OCI-LY1 (cell line): Measurements from ENCODE around the gene PICK1.
"Not testable (repeated sequence)": the region's sequence is repeated elsewhere in the genome, so short reads cannot be mapped to it uniquely, and the experiment has no call there.

Source experiments
- H2AFZ ChIP-seq: fragments of 200-600 bp; sonication (generic), shearing (Covaris generic); 2 replicates; pipeline ENCODE4 v1.6.0; 2014; ENCODE audit warnings: antibody characterized with exemption, mild to moderate bottlenecking, low read length
- H3F3A ChIP-seq: fragments of 200-600 bp; sonication (generic), shearing (Covaris generic); 2 replicates; pipeline ENCODE4 v1.6.0; 2014; ENCODE audit warnings: mild to moderate bottlenecking, antibody characterized with exemption, low read length, moderate library complexity; ENCODE audit not compliant: insufficient read depth
- H3K27ac ChIP-seq: fragments of 200-600 bp; sonication (generic); 2 replicates; pipeline ENCODE4 v1.5.1; 2014; ENCODE audit warnings: low read length, mixed run types, mild to moderate bottlenecking, low read depth; ENCODE audit not compliant: poor library complexity, severe bottlenecking
- H3K27me3 ChIP-seq: fragments of 200-600 bp; sonication (generic); 2 replicates; pipeline ENCODE4 v1.6.0; 2014; ENCODE audit warnings: antibody characterized with exemption, mild to moderate bottlenecking, low read length, moderate library complexity; ENCODE audit not compliant: insufficient read depth
- H3K36me3 ChIP-seq: fragments of 200-600 bp; sonication (generic); 2 replicates; pipeline ENCODE4 v1.6.1; 2014; ENCODE audit warnings: mild to moderate bottlenecking, antibody characterized with exemption, low read length, moderate library complexity, mixed read lengths; ENCODE audit not compliant: insufficient read depth
- H3K4me1 ChIP-seq: fragments of 200-600 bp; sonication (generic); 2 replicates; pipeline ENCODE4 v1.5.1; 2014; ENCODE audit warnings: mild to moderate bottlenecking, low read length, moderate library complexity; ENCODE audit not compliant: insufficient read depth, severe bottlenecking
- H3K4me2 ChIP-seq: fragments of 200-600 bp; sonication (generic), shearing (Covaris generic); 2 replicates; pipeline ENCODE4 v1.6.1; 2014; ENCODE audit warnings: low read length
- H3K4me3 ChIP-seq: fragments of 200-600 bp; sonication (generic); 2 replicates; pipeline ENCODE4 v1.5.1; 2014; ENCODE audit warnings: low read length, low read depth, mild to moderate bottlenecking, mixed read lengths; ENCODE audit not compliant: poor library complexity, severe bottlenecking
- H3K79me2 ChIP-seq: fragments of 200-600 bp; shearing (Covaris generic); 2 replicates; pipeline ENCODE4 v1.6.1; 2016; ENCODE audit warnings: mixed run types, low read length, mixed read lengths; ENCODE audit not compliant: insufficient read depth
- H3K9ac ChIP-seq: fragments of 200-600 bp; sonication (generic), shearing (Covaris generic); 2 replicates; pipeline ENCODE4 v1.6.1; 2014; ENCODE audit warnings: mild to moderate bottlenecking, low read length, mixed read lengths
- H3K9me2 ChIP-seq: fragments of 200-600 bp; sonication (generic), shearing (Covaris generic); 2 replicates; pipeline ENCODE4 v1.6.1; 2014; ENCODE audit warnings: low read depth, mild to moderate bottlenecking, low read length, mixed read lengths
- H3K9me3 ChIP-seq: fragments of 200-600 bp; shearing (Covaris generic); 2 replicates; pipeline ENCODE4 v1.6.1; 2014; ENCODE audit warnings: low read length, mixed read lengths
- H4K20me1 ChIP-seq: fragments of 200-600 bp; sonication (generic), shearing (Covaris generic); 2 replicates; pipeline ENCODE4 v1.6.0; 2016; ENCODE audit warnings: mild to moderate bottlenecking, low read length; ENCODE audit not compliant: insufficient read depth
- CTCF ChIP-seq: fragments of 200-600 bp; sonication (generic), shearing (Covaris generic); IDR thresholded peaks from 2 replicates; pipeline ENCODE4 v1.5.1; 2017; ENCODE audit warnings: mild to moderate bottlenecking, antibody characterized with exemption, low read length, moderate library complexity, mixed read lengths
- EZH2 ChIP-seq: fragments of 200-600 bp; sonication (generic), shearing (Covaris generic); IDR thresholded peaks from 2 replicates; pipeline ENCODE4 v1.8.0; 2017; ENCODE audit warnings: borderline replicate concordance, mixed run types, mild to moderate bottlenecking, antibody characterized with exemption, low read length, moderate library complexity, mixed read lengths

PICK1 gene

GRCh38 chr22:38118182-38118581 lies 61.0 kb downstream of the PICK1 start:
- Histone ChIP-seq H3F3A (no peaks in the 10 kb centered on the region), H3K9me2 (no peaks in the 10 kb centered on the region), H3K27me3 (no peaks in the 10 kb centered on the region), H3K27ac (no peak overlapping the region), H3K79me2 (no peaks in the 10 kb centered on the region), H3K4me3 (no peak overlapping the region), H3K36me3 (no peaks in the 10 kb centered on the region), H3K9me3 (no peaks in the 10 kb centered on the region), H3K4me2 (no peak overlapping the region), H2AFZ (no peak overlapping the region), H3K9ac (no peak overlapping the region), H3K4me1 (no peaks in the 10 kb centered on the region), H4K20me1 (no peaks in the 10 kb centered on the region)
- no peak for TF ChIP-seq CTCF
- TF ChIP-seq EZH2, result no peak

- H3K79me2 ChIP-seq, H3K9ac ChIP-seq, H4K20me1 ChIP-seq, H3K9me3 ChIP-seq, H3K9me2 ChIP-seq, H3K4me1 ChIP-seq, H3K27me3 ChIP-seq, H3K27ac ChIP-seq, H3F3A ChIP-seq, H3K4me3 ChIP-seq, H2AFZ ChIP-seq, H3K4me2 ChIP-seq, H3K36me3 ChIP-seq: not testable (repeated sequence)
These were observed 61.5 kb downstream of the PICK1 start for GRCh38 chr22:38118747-38119146.

- H3K27me3 ChIP-seq, result no peaks in the 10 kb centered on the region
- TF ChIP-seq CTCF (no peak), EZH2 (no peak)
- H2AFZ ChIP-seq, result no peak overlapping the region
- H3K9me2 ChIP-seq, result no peaks in the 10 kb centered on the region
- no peaks in the 10 kb centered on the region for H4K20me1 ChIP-seq
- H3K9ac ChIP-seq, result no peak overlapping the region
- H3K79me2 ChIP-seq, result no peaks in the 10 kb centered on the region
- no peaks in the 10 kb centered on the region for H3K4me1 ChIP-seq
- H3K9me3 ChIP-seq, result no peaks in the 10 kb centered on the region
- no peak overlapping the region for H3K27ac ChIP-seq
- no peak overlapping the region for H3K4me2 ChIP-seq
- no peaks in the 10 kb centered on the region for H3F3A ChIP-seq
- no peak overlapping the region for H3K4me3 ChIP-seq
- H3K36me3 ChIP-seq, result no peaks in the 10 kb centered on the region
These were observed 63.3 kb downstream of the PICK1 start for GRCh38 chr22:38120359-38121110.

GRCh38 chr22:38122616-38123015 lies 65.4 kb downstream of the PICK1 start:
- Histone ChIP-seq H3K27ac (no peak overlapping the region), H3K4me1 (no peaks in the 10 kb centered on the region), H3K9me3 (no peaks in the 10 kb centered on the region), H3K9ac (no peak overlapping the region), H3K4me2 (no peak overlapping the region), H3K27me3 (no peaks in the 10 kb centered on the region), H3K9me2 (no peaks in the 10 kb centered on the region), H2AFZ (no peak overlapping the region), H3K79me2 (no peaks in the 10 kb centered on the region), H3F3A (no peaks in the 10 kb centered on the region), H4K20me1 (no peaks in the 10 kb centered on the region), H3K36me3 (no peaks in the 10 kb centered on the region), H3K4me3 (no peak overlapping the region)
- TF ChIP-seq EZH2 (no peak), CTCF (no peak)
